ENCODE data around the gene FAM131B.

The FAM131B gene

GRCh38 chr7:143320620-143321019 is 41.9 kb downstream of the FAM131B start:
- no peak for DNase-seq

GRCh38 chr7:143318661-143319060 is 43.9 kb downstream of the FAM131B start:
- DNase-seq: peak; percentile 68

- no peak for DNase-seq
Observed at GRCh38 chr7:143316492-143316891, 46.0 kb downstream of the FAM131B start.

- no peak for DNase-seq
Observed at GRCh38 chr7:143315776-143316175, 46.7 kb downstream of the FAM131B start, which contains the start of gene CLCN1. TSS of gene CLCN1 (plus strand) at chr7:143316111. CDS start at chr7:143316213, 102 bp downstream.

GRCh38 chr7:143314127-143314526 is 48.4 kb downstream of the FAM131B start:
- no peak for DNase-seq

- no peak for DNase-seq
Observed at GRCh38 chr7:143308632-143309031, 53.9 kb downstream of the FAM131B start.

- DNase-seq: no peak
Observed at GRCh38 chr7:143305423-143306070, 57.0 kb downstream of the FAM131B start.

- no peak for DNase-seq
Observed at GRCh38 chr7:143304938-143305337, 57.6 kb downstream of the FAM131B start.

GRCh38 chr7:143303733-143304132 is 58.8 kb downstream of the FAM131B start:
- no peak for DNase-seq

All from fibroblast of upper back skin (primary cell).